HepG2 (cell line): ENCODE results near the gene PSMC3IP. TPM values are rescaled to one million over a fixed set of nuclear protein-coding genes. Genes with fewer than 3 reads are reported as not detected.

ENCODE experiments used
- ARNTL ChIP-seq: sonication (generic); formaldehyde crosslinking; IDR thresholded peaks from 2 replicates; pipeline ENCODE4 v1.4.0; 2020; ENCODE audit warnings: mild to moderate bottlenecking, missing genetic modification reagents
- BCL6 ChIP-seq: IDR thresholded peaks from 2 replicates; pipeline ENCODE4 v1.6.1; 2016; ENCODE audit warnings: missing genetic modification reagents, missing compliant biosample characterization
- CENPX ChIP-seq: sonication (generic); formaldehyde crosslinking; IDR thresholded peaks from 2 replicates; pipeline ENCODE4 v1.9.0; 2021; ENCODE audit warnings: mild to moderate bottlenecking, missing genetic modification reagents, moderate library complexity
- ELF4 ChIP-seq: sonication (generic); formaldehyde crosslinking; IDR thresholded peaks from 2 replicates; pipeline ENCODE4 v1.5.0; 2020; ENCODE audit warnings: missing genetic modification reagents, mild to moderate bottlenecking, moderate library complexity, borderline replicate concordance
- GLI4 ChIP-seq: sonication (generic); formaldehyde crosslinking; IDR thresholded peaks from 2 replicates; pipeline ENCODE4 v1.5.1; 2020; ENCODE audit warnings: missing genetic modification reagents, mild to moderate bottlenecking, moderate library complexity, borderline replicate concordance
- KAT2B ChIP-seq: fragments of 150-350 bp; IDR thresholded peaks from 2 replicates; pipeline ENCODE4 v1.6.1; 2014; ENCODE audit warnings: low read depth, low read length, borderline replicate concordance
- KMT2A ChIP-seq: sonication (generic); formaldehyde crosslinking; IDR thresholded peaks from 2 replicates; pipeline ENCODE4 v1.4.0; 2020; ENCODE audit warnings: missing genetic modification reagents
- MATR3 ChIP-seq: sonication (generic); formaldehyde crosslinking; IDR thresholded peaks from 2 replicates; pipeline ENCODE4 v1.4.0; 2020; ENCODE audit warnings: missing genetic modification reagents
- MEIS1 ChIP-seq: sonication (generic); formaldehyde crosslinking; IDR thresholded peaks from 2 replicates; pipeline ENCODE4 v1.9.0; 2021; ENCODE audit warnings: mild to moderate bottlenecking, missing genetic modification reagents, moderate library complexity, borderline replicate concordance
- NFE2 ChIP-seq: sonication (generic); formaldehyde crosslinking; IDR thresholded peaks from 2 replicates; pipeline ENCODE4 v1.4.0; 2020; ENCODE audit warnings: missing genetic modification reagents
- PHB2 ChIP-seq: fragments of 450-650 bp; IDR thresholded peaks from 2 replicates; pipeline ENCODE4 v1.6.1; 2018; ENCODE audit not compliant: partially characterized antibody
- PHF20 ChIP-seq: sonication (generic); formaldehyde crosslinking; IDR thresholded peaks from 2 replicates; pipeline ENCODE4 v1.5.0; 2020; ENCODE audit warnings: mild to moderate bottlenecking, missing genetic modification reagents
- PLRG1 ChIP-seq: fragments of 450-650 bp; conservative IDR thresholded peaks from 2 replicates; pipeline ENCODE4 v1.6.1; 2016
- SKI ChIP-seq: fragments of 450-650 bp; IDR thresholded peaks from one replicate; pipeline ENCODE4 v1.6.1; 2018; ENCODE audit warnings: mild to moderate bottlenecking; ENCODE audit not compliant: partially characterized antibody
- SNAPC2 ChIP-seq: sonication (generic); formaldehyde crosslinking; IDR thresholded peaks from 2 replicates; pipeline ENCODE4 v1.8.1; 2022; ENCODE audit warnings: mild to moderate bottlenecking, missing genetic modification reagents
- TBX3 ChIP-seq: fragments of 450-650 bp; IDR thresholded peaks from 2 replicates; pipeline ENCODE4 v1.6.1; 2017; ENCODE audit warnings: antibody characterized with exemption, mild to moderate bottlenecking, inconsistent platforms, borderline replicate concordance
- ZFP82 ChIP-seq: sonication (generic); formaldehyde crosslinking; IDR thresholded peaks from 2 replicates; pipeline ENCODE4 v1.5.1; 2020; ENCODE audit warnings: mild to moderate bottlenecking, missing genetic modification reagents, borderline replicate concordance
- ZNF136 ChIP-seq: sonication (generic); formaldehyde crosslinking; IDR thresholded peaks from 2 replicates; pipeline ENCODE4 v1.8.1; 2022; ENCODE audit warnings: low read depth, mild to moderate bottlenecking, moderate library complexity, missing genetic modification reagents
- ZNF274 ChIP-seq: sonication (generic); formaldehyde crosslinking; IDR thresholded peaks from 2 replicates; pipeline ENCODE4 v1.5.1; 2020; ENCODE audit warnings: mild to moderate bottlenecking, missing genetic modification reagents
- ZNF292 ChIP-seq: sonication (generic); formaldehyde crosslinking; IDR thresholded peaks from 2 replicates; pipeline ENCODE4 v1.8.1; 2022; ENCODE audit warnings: mild to moderate bottlenecking, low read depth, missing genetic modification reagents, borderline replicate concordance
- ZNF362 ChIP-seq: sonication (generic); formaldehyde crosslinking; IDR thresholded peaks from 2 replicates; pipeline ENCODE4 v1.4.0; 2020; ENCODE audit warnings: missing genetic modification reagents, mild to moderate bottlenecking, borderline replicate concordance
- ZNF431 ChIP-seq: sonication (generic); formaldehyde crosslinking; IDR thresholded peaks from 2 replicates; pipeline ENCODE4 v1.9.0; 2022; ENCODE audit warnings: missing genetic modification reagents, low read depth, mild to moderate bottlenecking, borderline replicate concordance
- ZNF451 ChIP-seq: sonication (generic); formaldehyde crosslinking; IDR thresholded peaks from 2 replicates; pipeline ENCODE4 v1.5.0; 2020; ENCODE audit warnings: mild to moderate bottlenecking, missing genetic modification reagents
- ZNF564 ChIP-seq: sonication (generic); formaldehyde crosslinking; IDR thresholded peaks from 2 replicates; pipeline ENCODE4 v1.8.1; 2023; ENCODE audit warnings: mild to moderate bottlenecking, missing genetic modification reagents
- ZNF713 ChIP-seq: sonication (generic); formaldehyde crosslinking; IDR thresholded peaks from 2 replicates; pipeline ENCODE4 v1.4.0; 2020; ENCODE audit warnings: mild to moderate bottlenecking, missing genetic modification reagents
- ZSCAN20 ChIP-seq: sonication (generic); formaldehyde crosslinking; IDR thresholded peaks from 2 replicates; pipeline ENCODE4 v1.4.0; 2020; ENCODE audit warnings: missing genetic modification reagents, mild to moderate bottlenecking, borderline replicate concordance
- polyA plus RNA-seq, 8 experiments: library from polyadenylated mRNA; depleted of rRNA in 3 of 8; stranded (reverse) in 7 of 8; unstranded in 1 of 8; fragments of >200 nt; fragmentation: Illumina TruSeq in 4 of 8; extraction: Trizol in 4 of 8; gene quantifications; 2 replicates each; pipeline versions ENCODE4 v1.2.1 to v1.2.3, GENCODE V29; 2011 to 2016; ENCODE audit warnings: low read depth in 4 of 8, missing spikeins in 1 of 8, mixed read lengths in 1 of 8; ENCODE audit not compliant: insufficient read depth in 1 of 8
- total RNA-seq, 5 experiments: library from RNA; depleted of rRNA; stranded (reverse); fragments of >200 nt; fragmentation: Illumina TruSeq; extraction: Trizol; gene quantifications; 2 replicates each; pipeline ENCODE4 v1.2.3, GENCODE V29; 2016; ENCODE audit warnings: low read depth in 1 of 5
- TF ChIP-seq, protein P1 (sequence below): sonication (generic); formaldehyde crosslinking; IDR thresholded peaks from 2 replicates; pipeline ENCODE4 v1.4.0; 2020; ENCODE audit warnings: mild to moderate bottlenecking, missing genetic modification reagents, borderline replicate concordance
- TF ChIP-seq, protein P2 (sequence below): IDR thresholded peaks from 2 replicates; pipeline ENCODE4 v1.6.1; 2016; ENCODE audit warnings: missing compliant biosample characterization, missing genetic modification reagents, borderline replicate concordance

The PSMC3IP gene
- total and polyA plus RNA-seq, 2 of the 13 experiments (the other 11 are each of a cell fraction or from before 2014, with no cell fraction given): 6.5 to 22.4 TPM

DNA sequence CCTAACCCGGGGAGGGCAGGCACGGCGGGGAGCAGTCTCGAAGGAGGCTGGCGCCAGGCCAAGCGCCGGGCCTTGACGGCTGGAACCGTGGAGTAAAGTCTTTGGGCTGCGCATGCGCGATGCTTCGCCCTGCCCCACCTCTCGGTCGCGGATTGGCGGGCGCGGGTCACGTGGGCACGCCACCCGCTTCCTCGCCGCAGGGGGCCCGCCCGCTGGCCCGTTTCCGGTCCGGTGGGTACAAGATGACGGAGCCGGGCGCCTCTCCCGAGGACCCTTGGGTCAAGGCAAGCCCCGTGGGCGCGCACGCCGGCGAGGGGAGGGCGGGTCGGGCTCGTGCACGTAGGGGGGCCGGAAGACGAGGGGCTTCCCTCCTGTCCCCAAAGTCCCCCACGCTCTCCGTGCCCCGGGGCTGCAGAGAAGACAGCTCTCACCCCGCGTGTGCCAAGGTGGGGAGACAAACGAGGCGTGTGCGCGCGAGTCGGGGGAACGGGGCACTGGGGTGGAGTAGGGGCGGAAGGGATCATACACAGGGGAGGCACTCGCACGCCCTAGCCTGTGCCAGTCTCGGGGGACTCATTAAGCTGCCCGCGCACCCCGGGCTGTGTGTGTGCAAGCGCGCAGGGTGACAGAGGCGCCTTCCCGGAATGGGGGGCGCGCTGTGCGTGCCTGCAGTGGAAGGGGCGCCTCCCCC lies 10.5 kb downstream of the PSMC3IP start, which contains the start of gene MLX (continued):
- no peak for TF ChIP-seq ZNF362 (CRISPR knock-in tag)
- TF ChIP-seq, protein P1, sequence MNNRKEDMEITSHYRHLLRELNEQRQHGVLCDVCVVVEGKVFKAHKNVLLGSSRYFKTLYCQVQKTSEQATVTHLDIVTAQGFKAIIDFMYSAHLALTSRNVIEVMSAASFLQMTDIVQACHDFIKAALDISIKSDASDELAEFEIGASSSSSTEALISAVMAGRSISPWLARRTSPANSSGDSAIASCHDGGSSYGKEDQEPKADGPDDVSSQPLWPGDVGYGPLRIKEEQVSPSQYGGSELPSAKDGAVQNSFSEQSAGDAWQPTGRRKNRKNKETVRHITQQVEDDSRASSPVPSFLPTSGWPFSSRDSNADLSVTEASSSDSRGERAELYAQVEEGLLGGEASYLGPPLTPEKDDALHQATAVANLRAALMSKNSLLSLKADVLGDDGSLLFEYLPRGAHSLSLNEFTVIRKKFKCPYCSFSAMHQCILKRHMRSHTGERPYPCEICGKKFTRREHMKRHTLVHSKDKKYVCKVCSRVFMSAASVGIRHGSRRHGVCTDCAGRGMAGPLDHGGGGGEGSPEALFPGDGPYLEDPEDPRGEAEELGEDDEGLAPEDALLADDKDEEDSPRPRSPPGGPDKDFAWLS (CRISPR knock-in tag): 0 out of 2 replicates have a peak, but pooled peaks have one; percentile 65
- no peak for TF ChIP-seq ELF4
- TF ChIP-seq TBX3: no peak
- peak; percentile 79; the same call in 1 of the 2 replicates for TF ChIP-seq ZFP82 (CRISPR knock-in tag)
- peak; percentile 77 for TF ChIP-seq KMT2A (CRISPR knock-in tag)
- peak; percentile 33 for TF ChIP-seq SKI
- no peak for TF ChIP-seq CENPX (CRISPR knock-in tag)
- peak; percentile 90 for TF ChIP-seq PHF20 (CRISPR knock-in tag)
- TF ChIP-seq ZSCAN20 (CRISPR knock-in tag): no peak; the same call in 1 of the 2 replicates
- TF ChIP-seq ZNF564 (CRISPR knock-in tag): no peak
- peak; percentile 79; the same call in 1 of the 2 replicates for TF ChIP-seq ZNF292 (CRISPR knock-in tag)
- no peak for TF ChIP-seq PLRG1
- TF ChIP-seq ZNF431 (CRISPR knock-in tag): peak; percentile 70; the same call in 1 of the 2 replicates
- no peak; the same call in 1 of the 2 replicates for TF ChIP-seq ZNF713 (CRISPR knock-in tag)
- peak; percentile 80; the same call in 1 of the 2 replicates for TF ChIP-seq ZNF274 (CRISPR knock-in tag)
- TF ChIP-seq SNAPC2 (CRISPR knock-in tag): peak; percentile 96
- TF ChIP-seq MATR3 (CRISPR knock-in tag): no peak
- TF ChIP-seq PHB2: no peak
- no peak; the same call in 1 of the 2 replicates for TF ChIP-seq NFE2 (CRISPR knock-in tag)
- TF ChIP-seq GLI4 (CRISPR knock-in tag): peak; percentile 88
- TF ChIP-seq MEIS1: peak; percentile 94
- TF ChIP-seq KAT2B: no peak
- TF ChIP-seq ZNF451 (CRISPR knock-in tag): peak; percentile 91; the same call in 1 of the 2 replicates
- TF ChIP-seq, protein P2, sequence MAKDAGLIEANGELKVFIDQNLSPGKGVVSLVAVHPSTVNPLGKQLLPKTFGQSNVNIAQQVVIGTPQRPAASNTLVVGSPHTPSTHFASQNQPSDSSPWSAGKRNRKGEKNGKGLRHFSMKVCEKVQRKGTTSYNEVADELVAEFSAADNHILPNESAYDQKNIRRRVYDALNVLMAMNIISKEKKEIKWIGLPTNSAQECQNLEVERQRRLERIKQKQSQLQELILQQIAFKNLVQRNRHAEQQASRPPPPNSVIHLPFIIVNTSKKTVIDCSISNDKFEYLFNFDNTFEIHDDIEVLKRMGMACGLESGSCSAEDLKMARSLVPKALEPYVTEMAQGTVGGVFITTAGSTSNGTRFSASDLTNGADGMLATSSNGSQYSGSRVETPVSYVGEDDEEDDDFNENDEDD (CRISPR knock-in tag): peak; percentile 79; the same call in 1 of the 2 replicates
- TF ChIP-seq BCL6 (CRISPR knock-in tag): peak; percentile 26
- TF ChIP-seq ZNF136: no peak; the same call in 1 of the 2 replicates
- TF ChIP-seq ARNTL: peak; percentile 95
